Measurements from ENCODE around the gene OR9I1.

OR9I1 gene

DNA sequence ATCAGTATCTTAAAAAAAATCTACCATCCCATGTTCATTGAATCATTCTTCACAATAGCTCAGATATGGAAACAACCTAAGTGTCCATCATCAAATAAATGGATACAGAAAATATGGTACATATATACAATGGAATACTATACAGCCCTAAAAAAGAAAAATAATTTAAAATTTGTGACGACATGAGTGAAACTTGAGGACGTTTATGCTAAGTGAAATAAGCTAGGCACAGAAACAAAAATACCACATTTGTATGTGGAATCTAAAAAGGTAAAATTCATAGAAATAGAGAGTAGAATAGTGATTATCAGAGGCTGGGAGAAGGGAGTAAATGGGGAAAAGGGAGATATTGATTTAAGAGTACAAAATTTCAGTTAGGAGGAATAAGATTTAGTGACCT lies 38.8 kb downstream of the OR9I1 start:
- no peak for DNase-seq (ENCODE audit: low read depth, low spot score)
- H3K4me3 ChIP-seq (ENCODE audit: low read depth, low read length), result no peak overlapping the region
- in situ Hi-C loops (cut with HindIII; ENCODE audit: low sequenced_read_pairs), result no loop called here
- TF ChIP-seq, protein P1, sequence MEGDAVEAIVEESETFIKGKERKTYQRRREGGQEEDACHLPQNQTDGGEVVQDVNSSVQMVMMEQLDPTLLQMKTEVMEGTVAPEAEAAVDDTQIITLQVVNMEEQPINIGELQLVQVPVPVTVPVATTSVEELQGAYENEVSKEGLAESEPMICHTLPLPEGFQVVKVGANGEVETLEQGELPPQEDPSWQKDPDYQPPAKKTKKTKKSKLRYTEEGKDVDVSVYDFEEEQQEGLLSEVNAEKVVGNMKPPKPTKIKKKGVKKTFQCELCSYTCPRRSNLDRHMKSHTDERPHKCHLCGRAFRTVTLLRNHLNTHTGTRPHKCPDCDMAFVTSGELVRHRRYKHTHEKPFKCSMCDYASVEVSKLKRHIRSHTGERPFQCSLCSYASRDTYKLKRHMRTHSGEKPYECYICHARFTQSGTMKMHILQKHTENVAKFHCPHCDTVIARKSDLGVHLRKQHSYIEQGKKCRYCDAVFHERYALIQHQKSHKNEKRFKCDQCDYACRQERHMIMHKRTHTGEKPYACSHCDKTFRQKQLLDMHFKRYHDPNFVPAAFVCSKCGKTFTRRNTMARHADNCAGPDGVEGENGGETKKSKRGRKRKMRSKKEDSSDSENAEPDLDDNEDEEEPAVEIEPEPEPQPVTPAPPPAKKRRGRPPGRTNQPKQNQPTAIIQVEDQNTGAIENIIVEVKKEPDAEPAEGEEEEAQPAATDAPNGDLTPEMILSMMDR (IDR thresholded peaks at IDR 0.05; ENCODE audit: low read depth, low read length), result no peak

DNA sequence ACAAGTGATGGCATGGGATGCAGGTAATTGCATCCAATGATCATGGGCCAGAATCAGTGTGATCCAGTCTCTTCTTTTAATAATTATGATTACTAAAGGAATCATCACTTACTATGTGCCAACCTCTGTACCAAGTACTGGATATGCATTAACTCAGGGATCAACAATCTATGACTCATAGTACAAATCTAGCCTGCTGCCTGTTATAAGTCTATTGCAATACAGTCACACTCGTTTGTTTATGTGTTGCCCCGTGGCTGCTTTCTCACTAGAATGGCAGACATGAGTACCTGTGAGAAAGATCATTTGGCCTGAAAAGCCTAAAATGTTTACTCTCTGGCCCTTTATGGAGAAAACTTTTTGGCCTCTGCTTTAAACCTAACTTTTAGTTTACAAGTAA lies 49.5 kb downstream of the OR9I1 start:
- in situ Hi-C loops (cut with HindIII; ENCODE audit: low sequenced_read_pairs), result no loop called here
- H3K4me3 ChIP-seq (ENCODE audit: low read depth, low read length), result no peak overlapping the region
- no peak for DNase-seq (ENCODE audit: low read depth, low spot score)
- TF ChIP-seq, protein P1 (IDR thresholded peaks at IDR 0.05; ENCODE audit: low read depth, low read length), result no peak

DNA sequence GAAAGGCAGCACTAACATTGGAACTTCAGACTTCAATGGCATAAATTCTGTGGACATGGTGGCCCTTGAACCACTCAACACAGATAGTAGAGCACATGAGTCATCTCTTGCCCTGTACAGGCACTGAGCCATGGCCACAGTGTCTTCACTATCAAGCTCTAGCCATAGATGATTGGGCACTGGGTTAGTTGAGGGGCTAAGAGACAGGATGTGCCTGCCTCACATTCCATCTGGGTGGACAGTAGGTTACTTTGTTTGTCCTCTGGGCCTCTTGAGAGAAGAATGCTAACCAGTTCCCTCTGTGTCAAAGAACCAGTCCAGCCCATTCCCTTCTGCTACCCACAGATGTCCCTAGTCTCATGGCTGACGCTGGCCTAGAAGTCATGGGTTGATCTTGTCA lies 54.7 kb downstream of the OR9I1 start:
- H3K4me3 ChIP-seq (ENCODE audit: low read depth, low read length), result no peak overlapping the region
- in situ Hi-C loops (cut with HindIII; ENCODE audit: low sequenced_read_pairs), result no loop called here
- DNase-seq (ENCODE audit: low read depth, low spot score), result no peak
- TF ChIP-seq, protein P1 (IDR thresholded peaks at IDR 0.05; ENCODE audit: low read depth, low read length), result no peak

DNA sequence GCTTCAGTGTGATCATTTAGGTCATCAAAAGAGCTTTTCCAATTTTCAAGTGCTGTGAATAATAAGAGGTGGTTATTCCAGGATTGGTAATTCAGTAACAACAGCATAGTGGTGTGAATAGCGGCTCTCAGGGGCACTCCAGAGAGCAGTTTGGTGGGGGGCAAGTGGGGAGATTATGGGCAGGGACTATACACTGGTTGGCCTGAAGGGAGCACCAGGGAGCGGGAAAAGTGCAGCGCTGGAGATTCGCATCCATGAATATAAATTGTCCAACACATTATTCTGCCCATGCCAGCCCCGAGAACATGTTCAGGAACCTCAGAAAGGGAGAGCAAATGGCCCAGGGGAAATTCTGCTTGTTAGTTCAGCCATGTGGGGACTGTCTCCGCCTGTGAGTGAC lies 56.7 kb downstream of the OR9I1 start:
- in situ Hi-C loops (cut with HindIII; ENCODE audit: low sequenced_read_pairs), result no loop called here
- TF ChIP-seq, protein P1 (IDR thresholded peaks at IDR 0.05; ENCODE audit: low read depth, low read length), result no peak

GRCh38 chr11:58067685-58068084 lies 57.6 kb downstream of the OR9I1 start:
- no peak for DNase-seq (ENCODE audit: low read depth, low spot score)
- in situ Hi-C loops (cut with HindIII; ENCODE audit: low sequenced_read_pairs), result no loop called here
- H3K4me3 ChIP-seq (ENCODE audit: low read depth, low read length), result no peak overlapping the region
- TF ChIP-seq, protein P1 (IDR thresholded peaks at IDR 0.05; ENCODE audit: low read depth, low read length), result no peak

More for the DNA sequence above, 56.7 kb downstream of the OR9I1 start:
- H3K4me3 ChIP-seq (ENCODE audit: low read depth, low read length), result no peak overlapping the region
- no peak for DNase-seq (ENCODE audit: low read depth, low spot score)
